SK-N-MC (cell line): Measurements from ENCODE around the gene ACTL7A.

Experiments
- EZH2 ChIP-seq: fragments of 200-600 bp; sonication (generic); IDR thresholded peaks from one replicate; pipeline ENCODE4 v1.6.1; 2017; ENCODE audit warnings: antibody characterized with exemption
- POLR2AphosphoS5 ChIP-seq: IDR thresholded peaks from 2 replicates; pipeline ENCODE4 v1.6.1; 2012; ENCODE audit warnings: mild to moderate bottlenecking, low read depth, low read length, borderline replicate concordance

DNA sequence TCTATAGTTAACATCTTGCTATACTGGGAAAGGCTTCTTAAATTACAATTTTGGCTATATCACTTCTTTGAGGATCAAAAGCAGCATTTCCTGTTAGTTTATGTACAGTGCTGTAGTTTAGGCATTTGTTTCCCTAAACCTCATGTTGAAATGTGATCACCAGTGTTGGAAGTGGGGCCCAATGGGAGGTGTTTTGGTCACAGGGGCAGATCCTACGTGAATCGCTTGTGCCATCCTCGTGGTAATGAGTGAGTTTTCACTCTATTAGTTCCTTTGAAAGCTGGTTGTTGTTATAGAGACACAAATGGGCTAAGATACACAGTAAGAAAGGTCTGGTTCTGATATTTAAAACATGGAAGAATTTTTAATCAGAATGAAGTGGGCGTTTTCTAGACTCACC, 5.8 kb downstream of the ACTL7A start:
- TF ChIP-seq POLR2AphosphoS5 (no peak), EZH2 (no peak)
